EH (cell line): ENCODE results near the gene HGFAC.

Experiments used
- DNase-seq: peaks from one replicate; pipeline ENCODE4 v3.0.0-alpha.2; 2015; ENCODE audit warnings: low read depth

HGFAC gene

GRCh38 chr4:3426465-3427133 is 15.2 kb upstream of the HGFAC start:
- DNase-seq: no peak

GRCh38 chr4:3427134-3427476 is 14.7 kb upstream of the HGFAC start:
- DNase-seq: no peak

- DNase-seq: no peak
These were observed 13.9 kb upstream of the HGFAC start for GRCh38 chr4:3427706-3428446.

DNA sequence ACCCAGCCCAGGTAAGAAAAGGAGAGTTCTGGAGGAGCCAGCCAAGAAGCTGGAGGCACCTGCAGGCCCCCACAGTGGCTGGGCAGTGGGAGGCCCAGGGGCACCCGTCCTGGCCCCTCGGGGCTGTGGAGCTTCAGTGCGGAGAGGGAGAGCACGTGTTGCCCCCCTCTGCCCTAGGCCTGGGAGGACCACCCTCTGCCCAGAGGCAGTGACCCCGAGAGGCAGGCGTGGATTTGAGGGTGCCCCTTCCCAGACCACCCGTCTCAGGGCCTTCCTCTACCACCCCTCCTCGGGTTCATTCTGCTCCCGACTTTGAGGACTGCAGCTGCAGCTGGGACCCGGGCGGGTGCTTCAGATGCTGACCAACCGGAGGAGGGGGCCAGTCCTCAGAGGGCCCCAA is 12.1 kb upstream of the HGFAC start:
- no peak for DNase-seq

GRCh38 chr4:3430524-3430923 is 11.2 kb upstream of the HGFAC start:
- DNase-seq: no peak

DNA sequence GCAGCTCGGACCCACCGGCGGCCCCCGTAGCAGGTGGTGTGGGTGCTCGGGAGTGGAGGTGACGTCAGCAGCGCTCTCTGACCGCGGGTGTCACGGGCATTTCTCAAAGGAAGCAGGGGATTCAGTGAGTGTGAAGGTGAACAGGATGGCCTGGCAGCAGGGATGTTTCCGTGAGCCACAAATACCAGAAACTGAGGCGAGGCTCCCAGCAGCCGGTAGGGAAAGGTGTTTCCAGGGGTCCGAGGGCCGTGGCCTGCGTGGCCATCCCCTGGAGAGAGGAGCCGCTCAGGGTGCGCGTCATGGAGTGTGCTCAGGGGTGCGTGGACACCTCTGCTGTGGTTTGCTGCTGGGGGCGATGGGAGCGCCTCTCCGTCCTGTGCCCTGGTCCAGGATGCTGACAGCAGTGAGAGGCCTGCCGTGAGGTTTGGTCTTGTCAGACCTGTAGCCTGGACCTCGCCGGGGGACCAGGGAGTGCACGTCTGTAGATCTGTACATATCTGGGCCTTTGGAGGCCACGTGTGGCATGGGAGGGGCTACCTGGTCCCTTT is 10.2 kb upstream of the HGFAC start:
- no peak for DNase-seq

DNA sequence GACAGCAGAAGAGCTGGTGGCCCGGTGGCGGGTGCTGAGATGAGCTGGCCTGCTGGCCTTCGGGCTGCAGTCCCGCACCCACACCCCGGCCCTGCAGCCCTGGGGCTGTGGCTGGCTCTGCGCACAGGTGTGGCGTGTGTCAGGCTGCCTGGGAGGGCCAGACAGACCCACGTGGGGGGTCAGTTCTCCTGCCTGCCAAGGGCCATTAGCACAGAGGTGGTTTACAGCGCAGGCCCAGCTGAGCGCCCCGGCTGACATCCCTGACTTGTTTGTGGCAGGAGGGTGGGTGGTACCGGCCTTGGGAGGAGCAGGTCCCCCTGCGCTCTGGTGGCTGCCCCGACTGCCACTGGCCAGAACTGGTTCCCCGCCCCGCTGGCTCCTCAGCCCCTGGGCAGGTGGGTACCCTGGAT is 9.4 kb upstream of the HGFAC start:
- DNase-seq: no peak

- no peak for DNase-seq
These were observed 8.5 kb upstream of the HGFAC start for GRCh38 chr4:3433138-3433869.

- DNase-seq: no peak
These were observed 6.7 kb upstream of the HGFAC start for GRCh38 chr4:3434881-3435685.

DNA sequence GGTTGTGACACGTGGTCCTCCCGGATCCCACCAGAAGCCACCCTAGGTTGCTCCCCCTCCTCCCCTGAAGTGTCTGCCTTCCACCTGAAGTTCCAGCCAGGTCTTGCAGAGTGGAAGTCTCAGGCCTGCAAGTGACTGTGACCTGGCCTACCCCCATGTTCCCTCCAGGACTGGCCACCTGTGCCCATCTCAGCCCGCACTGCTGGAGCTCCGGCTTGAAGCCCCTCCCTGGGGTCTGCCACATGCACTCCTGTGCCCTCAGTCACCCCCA is 6.1 kb upstream of the HGFAC start:
- no peak for DNase-seq

DNA sequence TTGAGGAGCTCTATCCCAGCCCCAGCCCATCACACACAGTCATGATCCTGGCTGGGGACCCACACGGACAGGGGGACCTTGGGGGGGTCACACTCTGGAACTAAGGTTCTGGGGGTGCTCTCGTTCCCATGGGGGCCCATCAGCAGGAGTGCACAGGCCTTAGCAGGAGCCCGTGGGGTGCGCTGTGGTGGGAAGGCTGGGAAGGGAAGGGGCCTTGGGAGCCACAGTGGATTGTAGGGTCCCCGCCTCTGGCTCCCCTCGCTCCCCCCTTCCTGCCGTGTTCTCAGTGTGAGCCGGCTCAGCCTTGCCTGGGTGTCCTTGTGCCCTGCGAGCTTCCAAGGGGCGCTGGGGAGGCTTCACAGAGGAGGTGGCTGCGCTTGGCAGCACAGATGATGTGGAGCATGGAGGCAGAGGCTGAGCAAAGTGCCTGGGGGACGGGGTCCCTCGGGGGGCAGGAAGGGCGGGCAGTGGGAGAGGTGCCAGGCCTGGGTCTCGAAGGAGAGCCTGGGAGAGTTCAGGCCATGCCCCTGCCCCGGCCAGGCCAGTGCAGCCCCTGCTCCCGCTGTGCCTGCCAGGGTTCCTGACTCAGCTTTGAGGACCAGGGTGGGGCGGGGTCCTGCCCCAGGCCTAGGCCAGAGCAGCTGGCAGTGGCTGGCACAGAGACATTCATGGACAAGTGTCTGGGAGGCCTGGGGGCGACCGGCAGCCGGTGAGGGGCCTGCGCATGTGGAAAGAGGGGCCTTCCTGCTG is 5.5 kb upstream of the HGFAC start:
- DNase-seq: no peak

DNA sequence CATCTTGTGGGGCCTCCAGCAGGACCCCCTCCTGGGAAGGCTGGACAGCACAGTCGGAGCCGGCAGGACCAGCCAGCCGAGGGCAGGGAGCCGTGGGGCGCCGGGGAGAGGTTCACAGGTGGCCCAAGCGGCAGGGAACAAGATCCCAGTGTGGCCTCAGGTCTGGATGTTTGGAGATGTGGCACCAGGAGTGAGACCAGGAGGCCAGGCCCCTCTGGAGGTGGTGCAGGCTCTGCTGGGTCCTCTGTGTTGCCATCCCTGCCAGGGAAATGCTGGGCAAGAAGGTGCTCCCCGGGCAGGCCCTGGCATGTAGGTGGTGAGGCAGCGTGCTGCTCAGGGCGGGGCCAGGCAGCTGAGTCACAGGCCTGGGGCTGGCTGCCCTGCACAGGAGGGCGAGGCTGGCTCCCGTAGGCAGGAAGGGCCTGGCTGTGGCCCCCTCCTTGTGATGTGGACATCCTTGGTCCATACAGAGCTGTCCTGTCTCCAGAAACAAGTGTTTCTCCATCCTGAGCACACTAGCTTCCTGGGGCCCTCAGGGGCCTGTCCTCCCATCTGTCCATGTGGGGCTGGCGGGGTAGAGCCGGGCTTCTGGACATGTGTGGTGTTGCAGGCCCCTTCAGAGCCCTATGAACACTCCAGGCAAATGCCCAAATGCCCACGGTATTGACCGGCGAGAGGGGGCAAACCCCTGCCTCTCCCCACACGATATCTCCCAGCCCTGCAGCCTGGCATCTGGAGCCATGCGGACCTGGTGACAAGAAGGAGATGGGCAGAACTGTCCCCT is 4.8 kb upstream of the HGFAC start:
- peak; percentile 69 for DNase-seq

GRCh38 chr4:3437582-3437936 is 4.2 kb upstream of the HGFAC start:
- no peak for DNase-seq

DNA sequence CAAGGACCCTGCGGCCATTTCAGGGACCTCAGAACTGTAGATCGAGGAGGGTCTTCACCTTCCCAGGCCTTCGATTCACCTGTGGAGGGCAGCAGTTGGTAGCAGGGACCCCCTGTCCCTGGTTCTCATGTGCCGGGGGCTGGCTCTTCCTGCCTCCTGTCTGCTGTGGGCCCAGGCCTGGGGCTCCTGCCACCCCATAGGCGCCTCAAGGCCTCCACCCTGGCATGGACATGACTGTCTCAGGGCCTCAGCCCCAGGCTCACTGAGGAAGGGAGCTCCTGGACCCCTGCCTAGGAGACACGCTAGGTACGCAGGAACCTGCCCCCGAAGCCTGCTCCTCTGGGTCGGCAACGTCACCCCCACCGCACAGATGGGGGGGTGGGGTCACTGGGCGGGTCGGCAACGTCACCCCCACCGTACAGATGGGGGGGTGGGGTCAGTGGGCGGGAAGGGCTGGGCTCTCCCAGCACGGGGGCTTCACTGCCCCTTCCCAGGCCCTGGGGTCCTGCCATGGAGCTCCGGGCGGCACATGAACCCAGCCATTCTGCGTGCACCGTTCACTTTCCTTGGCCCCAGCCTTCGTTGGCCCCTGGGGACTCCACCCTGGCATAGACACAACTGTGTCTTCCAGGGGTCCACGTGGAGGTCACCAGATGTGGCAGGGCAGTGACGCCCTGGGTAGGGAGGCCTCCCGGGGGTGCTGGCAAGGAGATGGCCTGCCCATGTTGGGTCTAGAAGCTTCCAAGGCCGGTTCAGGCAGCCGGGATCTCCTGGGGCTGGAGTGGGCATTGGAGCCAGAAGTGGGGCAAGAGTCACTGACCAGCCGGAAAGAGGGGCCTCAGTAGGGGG is 3.5 kb upstream of the HGFAC start:
- DNase-seq: no peak

DNA sequence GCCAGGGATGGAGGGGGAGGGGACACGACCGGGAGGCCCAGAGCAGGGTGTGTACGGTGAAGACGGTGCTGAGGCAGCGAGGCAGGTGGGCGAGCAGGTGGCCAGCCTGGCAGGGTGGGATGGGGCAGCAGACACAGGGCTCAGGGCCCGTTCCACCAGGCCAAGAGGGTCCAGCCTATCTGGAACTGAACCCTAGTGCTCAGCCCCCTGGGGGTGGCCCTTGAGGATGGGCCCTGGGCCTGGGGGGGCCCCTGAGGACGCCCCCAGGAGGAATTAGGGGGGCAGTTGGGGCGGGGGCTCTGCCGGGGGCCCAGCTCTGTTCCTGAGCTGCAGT is 3.0 kb upstream of the HGFAC start:
- no peak for DNase-seq

DNA sequence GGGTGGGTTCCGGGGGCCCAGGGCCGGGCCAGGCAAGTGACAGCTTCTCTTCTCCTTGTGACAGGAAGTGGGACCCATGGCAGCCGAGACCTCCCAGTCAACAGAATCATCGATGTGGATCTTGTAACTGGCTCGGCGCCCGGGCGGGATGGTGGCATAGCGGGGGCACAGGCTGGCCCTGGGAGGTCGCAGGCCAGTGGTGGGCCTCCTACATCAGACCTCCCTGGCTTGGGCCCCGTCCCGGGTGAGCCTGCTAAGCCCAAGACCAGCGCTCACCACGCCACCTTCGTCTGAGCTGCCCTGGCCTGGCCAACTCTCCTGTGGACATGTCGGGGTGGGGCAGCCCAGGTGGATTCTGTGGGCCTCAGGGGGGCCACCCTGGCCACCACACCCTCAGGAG is 2.4 kb upstream of the HGFAC start:
- DNase-seq: no peak

DNA sequence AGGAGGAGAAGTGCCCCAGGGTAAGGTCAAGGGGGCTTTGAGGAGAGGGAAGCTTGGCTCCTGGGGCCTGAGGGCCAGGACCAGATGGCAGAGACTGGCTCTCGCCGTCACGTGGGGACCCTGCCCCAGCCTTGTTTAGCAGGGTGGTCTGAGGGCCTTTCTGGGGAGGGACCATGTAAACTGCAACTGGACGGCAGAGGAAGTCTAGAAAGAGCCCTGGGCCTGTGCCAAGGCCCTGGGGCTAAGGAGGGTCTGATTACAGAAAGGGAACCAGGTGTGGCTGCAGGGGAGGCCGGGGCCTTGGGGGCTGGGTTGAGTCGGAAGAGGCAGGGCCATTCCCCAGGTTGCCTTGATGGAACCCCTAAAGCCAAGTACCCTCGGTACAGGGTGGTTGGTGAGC is 1.8 kb upstream of the HGFAC start:
- DNase-seq: no peak

DNA sequence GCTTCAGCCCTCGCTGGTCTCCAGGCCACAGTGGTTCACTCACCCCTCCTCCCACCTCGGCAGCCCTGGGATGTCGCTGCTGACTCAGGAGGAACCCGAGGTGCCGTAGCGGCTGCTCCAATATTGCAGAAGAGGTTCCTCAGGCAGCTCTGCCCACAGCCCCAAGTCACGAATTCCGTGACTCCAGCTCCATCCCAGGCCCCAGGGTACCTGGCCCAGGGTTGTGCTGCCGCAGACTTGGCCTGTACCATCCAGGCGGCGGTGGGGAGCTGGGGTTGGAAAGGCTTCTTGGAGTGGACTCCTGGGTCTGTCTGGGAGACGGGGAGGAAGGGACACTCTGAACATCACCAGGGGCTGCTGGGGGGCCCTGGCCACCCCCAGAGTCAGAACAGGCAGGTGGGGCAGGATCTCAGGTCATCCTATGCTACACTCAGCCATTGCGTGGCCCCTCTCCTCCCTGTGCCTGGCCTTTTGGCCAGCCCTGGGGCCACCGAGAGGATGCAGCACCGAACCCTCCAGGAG is 728 bp upstream of the HGFAC start:
- DNase-seq: peak; percentile 58

DNA sequence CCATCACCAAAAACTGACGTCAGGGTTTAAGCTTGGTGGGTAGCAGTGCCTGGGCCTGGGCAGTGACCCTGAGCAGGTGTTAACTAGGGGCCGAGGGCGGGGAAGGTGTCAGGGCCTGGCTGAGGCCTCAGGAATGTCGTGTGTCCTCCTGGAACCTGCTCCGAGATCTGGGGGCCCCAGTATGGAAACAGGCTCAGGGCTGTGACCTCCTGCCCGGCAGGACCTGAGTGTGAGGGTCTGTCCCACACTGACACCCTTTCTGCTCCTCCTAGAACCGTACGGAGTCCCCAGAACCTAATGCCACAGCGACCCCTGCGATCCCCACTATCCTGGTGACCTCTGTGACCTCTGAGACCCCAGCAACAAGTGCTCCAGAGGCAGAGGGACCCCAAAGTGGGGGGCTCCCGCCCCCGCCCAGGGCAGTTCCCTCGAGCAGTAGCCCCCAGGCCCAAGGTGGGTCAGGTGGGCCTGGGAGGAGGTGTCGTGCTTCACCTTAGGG is 741 bp downstream of the HGFAC start:
- no peak for DNase-seq
